NOMO-1 treated with dmso at 0.1 percent for 144 hours (cell line): ENCODE results near the gene HCN3.
"Not testable (repeated sequence)": the region's sequence is repeated elsewhere in the genome, so short reads cannot be mapped to it uniquely, and the experiment has no call there.

ENCODE experiments used
- DNase-seq: peaks from one replicate; lab custom pipeline; 2025; ENCODE audit not compliant: unreplicated experiment; lab: John Stamatoyannopoulos, UW

The HCN3 gene

DNA sequence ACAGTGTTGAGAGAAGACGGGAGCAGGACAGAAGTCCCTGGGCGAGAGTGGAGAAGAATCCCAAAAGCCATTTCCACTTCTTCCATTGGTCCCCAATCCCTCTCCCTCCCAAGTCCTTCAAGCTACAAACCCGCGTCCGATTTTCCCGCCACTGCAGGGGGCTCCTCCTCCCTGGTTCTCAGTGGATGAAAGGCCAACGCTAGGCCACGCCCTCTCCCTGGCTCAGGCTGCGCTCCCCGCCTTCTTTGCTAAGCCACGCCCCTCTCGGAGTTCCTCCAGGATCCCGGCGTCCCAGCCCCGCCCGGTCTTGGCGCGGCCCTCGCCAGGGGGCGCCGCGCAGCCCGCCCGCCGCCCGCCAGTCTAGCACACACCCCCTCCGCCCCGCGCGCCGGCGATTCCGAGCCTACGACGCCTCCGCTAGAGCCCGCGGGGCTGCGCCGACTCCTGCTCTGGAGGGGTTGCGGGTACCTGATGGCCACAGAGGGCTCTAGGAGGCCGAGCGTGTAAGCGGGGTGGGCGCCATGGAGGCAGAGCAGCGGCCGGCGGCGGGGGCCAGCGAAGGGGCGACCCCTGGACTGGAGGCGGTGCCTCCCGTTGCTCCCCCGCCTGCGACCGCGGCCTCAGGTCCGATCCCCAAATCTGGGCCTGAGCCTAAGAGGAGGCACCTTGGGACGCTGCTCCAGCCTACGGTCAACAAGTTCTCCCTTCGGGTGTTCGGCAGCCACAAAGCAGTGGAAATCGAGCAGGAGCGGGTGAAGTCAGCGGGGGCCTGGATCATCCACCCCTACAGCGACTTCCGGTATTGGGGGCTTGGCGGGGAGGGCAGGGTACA lies at the start of gene HCN3:
Gene HCN3, plus strand, starts transcription at position 394 of the 832 bp plus-strand sequence. Its CDS starts 128 bp downstream, at position 522.
- peak; percentile 93 for DNase-seq

DNA sequence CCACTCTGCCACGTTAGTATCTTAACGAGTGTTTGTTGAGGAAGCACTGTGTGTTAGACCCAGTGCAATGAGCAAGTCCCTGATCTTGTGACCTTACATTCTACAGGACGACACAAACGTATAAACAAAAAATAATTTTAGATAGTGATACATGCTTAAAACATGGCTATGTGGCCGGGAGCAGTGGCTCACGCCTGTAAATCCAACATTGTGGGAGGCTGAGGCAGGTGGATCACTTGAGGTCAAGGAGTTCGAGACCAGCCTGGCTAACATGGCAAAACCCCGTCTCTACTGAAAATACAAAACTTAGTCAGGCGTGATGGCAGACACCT lies 49.2 kb upstream of the HCN3 start:
- no peak for DNase-seq

- not testable (repeated sequence) for DNase-seq
These were observed 46.0 kb upstream of the HCN3 start for GRCh38 chr1:155231302-155231701.

- not testable (repeated sequence) for DNase-seq
These were observed 45.0 kb upstream of the HCN3 start for GRCh38 chr1:155232001-155232978.

DNA sequence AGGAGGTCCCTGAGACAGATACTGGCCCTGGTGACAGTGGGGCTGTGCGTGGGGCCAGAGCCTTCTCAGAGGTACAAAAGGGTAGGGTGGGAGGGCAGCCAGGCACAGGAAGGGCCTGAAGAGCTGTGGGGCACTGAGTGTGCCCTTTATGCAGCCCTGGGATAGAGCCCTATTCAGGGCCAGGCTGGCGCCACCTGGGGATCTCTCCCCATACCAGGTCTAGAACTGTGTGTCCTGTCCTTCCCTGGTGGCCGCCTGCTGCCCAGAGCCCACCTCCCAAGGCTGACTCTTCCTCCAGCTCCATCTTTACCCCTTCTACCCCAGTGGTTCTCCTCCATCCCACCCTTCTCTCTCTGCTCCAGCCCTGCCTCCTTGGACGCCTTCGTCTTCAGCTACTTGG lies 43.8 kb upstream of the HCN3 start:
- not testable (repeated sequence) for DNase-seq

DNA sequence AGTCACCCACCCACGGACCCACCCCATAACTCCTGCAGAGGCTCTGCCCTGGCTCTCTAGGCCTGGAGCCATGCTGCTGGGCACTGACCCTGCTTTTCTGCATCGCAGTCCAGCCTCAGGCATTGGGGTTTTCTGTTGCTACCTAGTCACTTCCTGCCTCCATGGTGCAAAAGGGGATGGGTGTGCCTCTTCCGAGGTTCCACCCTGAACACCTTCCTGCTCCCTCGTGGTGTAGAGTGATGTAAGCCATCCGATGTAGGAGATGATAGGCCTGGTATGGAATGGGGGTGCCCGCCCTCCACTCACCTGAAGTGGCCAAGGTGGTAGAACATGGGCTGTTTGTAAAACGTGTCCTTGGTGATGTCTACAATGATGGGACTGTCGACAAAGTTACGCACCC lies 41.9 kb upstream of the HCN3 start:
- DNase-seq = not testable (repeated sequence)

DNA sequence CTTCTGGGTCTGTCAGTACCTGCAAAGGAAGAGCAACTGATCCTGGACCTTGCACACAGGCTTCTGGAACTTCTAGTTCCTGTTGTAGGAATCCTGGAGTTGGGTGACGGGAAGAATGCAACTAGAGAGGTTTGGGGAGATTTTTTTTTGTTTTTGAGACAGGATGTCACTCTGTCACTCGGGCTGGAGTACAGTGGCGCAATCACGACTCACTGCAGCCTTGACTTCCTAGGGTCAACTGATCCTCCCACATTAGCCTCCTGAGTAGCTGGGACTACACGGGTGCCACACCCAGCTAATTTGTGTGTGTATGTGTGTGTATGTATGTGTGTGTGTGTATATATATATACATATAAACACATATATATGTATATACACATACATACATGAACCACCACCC lies 40.8 kb upstream of the HCN3 start:
- DNase-seq = no peak

- DNase-seq = peak; percentile 51
These were observed 36.1 kb upstream of the HCN3 start for GRCh38 chr1:155241069-155241679.

GRCh38 chr1:155241841-155242264 lies 35.4 kb upstream of the HCN3 start:
- DNase-seq = peak; percentile 76

DNA sequence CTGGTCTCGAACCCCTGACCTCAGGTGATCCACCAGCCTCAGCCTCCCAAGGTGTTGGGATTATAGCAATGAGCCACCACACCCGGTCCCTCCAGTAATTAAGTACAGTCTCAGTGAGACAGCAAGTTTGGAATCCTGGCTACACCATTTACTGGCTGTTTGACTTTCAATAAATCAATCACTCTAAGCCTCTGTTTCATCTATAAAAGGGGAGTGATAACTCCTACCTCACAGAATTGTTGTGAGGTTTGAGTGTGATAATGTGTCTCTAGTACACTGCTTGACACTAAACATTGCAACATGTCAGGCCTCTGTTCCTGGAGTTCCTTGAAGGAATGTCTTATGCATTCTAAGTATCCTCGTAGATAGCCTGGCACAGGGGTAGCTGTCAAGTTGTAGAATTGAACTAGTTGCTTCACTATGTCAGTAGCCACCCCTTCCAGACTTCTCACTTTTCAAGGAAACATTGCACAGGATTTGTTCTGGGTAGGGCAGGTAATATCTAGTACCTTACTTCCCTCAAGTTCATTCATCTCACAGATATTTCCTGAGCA lies 34.4 kb upstream of the HCN3 start:
- no peak for DNase-seq

DNA sequence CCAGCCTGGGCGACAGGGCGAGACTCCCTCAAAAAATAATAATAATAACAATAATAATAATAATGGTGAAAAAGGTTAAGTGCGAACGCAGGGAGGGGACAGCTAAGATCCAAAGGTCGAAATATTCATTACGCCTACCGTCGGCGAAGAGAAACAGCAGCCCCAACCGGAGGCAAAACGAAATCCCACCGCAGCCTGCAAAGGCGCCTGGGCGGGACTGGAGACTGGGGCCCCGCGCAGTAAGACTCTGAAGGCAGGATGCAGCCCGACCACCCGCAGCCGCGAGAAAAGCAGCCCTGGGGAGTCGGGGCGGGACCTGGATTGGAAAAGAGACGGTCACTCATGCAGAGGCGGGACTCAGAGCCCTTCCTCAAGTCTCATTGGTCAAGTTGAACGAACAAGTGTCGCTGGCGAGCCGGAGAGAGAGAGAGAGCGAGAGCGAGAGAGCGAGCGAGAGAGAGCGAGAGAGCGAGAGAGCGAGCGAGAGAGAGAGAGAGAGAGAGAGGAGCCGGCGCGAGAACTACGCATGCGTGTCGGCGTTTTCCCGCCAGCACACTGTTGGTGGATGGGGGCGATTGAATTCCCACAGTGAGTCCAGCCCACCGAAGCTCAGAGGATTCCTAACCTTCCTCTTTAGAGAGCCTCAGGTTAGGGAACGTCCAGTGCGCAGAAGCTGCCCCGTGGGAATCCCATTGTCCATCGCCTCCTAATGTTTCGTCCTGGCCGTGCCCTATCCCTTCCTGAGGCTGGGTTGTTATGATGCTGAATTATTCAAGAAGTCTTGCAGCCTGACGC lies 32.7 kb upstream of the HCN3 start:
- DNase-seq = peak; percentile 96

GRCh38 chr1:155245163-155245524 lies 32.1 kb upstream of the HCN3 start:
- no peak for DNase-seq

GRCh38 chr1:155246796-155247195 lies 30.5 kb upstream of the HCN3 start:
- not testable (repeated sequence) for DNase-seq

- DNase-seq = no peak
These were observed 29.4 kb upstream of the HCN3 start for GRCh38 chr1:155247667-155248553.

DNA sequence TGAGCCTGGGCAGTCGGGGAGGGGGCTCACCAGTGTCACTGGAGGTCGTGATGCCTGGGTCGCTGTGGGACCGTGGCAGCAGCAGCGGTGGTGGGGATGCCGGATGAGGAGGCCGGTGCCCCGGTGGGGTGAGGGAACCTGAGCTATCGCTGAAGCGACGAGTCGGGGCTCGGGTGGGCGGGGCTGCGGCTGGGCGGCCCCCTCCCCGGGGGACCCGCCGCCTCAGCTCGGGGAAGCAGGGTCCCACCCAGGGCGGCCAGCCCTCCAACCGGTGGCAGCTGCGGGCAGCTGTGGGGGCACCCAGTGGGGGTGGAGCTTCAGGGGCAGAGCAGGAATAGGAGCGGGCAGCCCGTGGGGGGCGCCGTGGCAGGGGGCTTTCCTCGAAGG lies 27.0 kb upstream of the HCN3 start:
- DNase-seq = no peak

- DNase-seq = peak; percentile 89
These were observed 26.4 kb upstream of the HCN3 start for GRCh38 chr1:155250633-155251449.

GRCh38 chr1:155251566-155251965 lies 25.7 kb upstream of the HCN3 start:
- DNase-seq = no peak

DNA sequence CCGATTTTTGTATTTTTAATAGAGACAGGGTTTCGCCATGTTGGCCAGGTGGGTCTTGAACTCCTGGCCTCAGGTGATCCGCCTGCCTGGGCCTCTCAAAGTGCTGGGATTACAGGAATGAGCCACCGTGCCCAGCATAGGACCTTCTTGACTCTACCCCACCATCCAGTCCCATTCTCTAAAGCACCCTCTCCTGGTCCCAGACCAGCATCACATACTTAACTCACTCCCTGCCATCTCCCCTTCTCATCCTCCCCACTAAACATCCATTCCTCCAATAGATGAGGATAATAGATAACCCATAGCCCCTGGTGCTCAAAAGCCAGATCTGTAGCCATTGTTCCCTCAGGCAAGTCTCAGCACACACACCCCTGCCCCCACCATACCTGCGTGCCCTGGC lies 24.1 kb upstream of the HCN3 start:
- no peak for DNase-seq

DNA sequence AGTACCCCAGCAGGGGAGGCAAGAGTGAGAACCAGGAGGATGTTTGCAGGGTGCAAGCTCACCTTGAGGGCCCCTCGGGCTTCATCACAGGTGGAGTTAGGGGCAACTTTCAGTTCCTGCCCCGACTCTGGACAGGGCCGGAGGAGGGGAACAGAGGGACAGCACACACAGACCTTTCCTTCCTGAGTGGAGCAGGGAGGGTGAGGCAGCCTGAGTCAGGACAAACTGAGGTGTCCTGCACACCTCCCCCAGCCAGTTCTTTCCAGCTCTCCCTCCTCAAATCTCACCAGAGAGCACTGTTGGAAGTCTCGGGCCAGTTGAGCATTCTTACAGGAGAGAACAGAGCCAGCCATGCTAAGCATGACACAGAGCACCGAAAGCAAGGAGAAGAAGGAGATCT lies 23.5 kb upstream of the HCN3 start:
- DNase-seq = no peak
